Effector CD8-positive, alpha-beta T cell (primary cell): Measurements from ENCODE around the gene USP48.
"Not testable (repeated sequence)": the region's sequence is repeated elsewhere in the genome, so short reads cannot be mapped to it uniquely, and the experiment has no call there.

Experiments used
- DNase-seq: peaks from one replicate; lab custom pipeline; 2025; lab: John Stamatoyannopoulos, UW

The USP48 gene

DNA sequence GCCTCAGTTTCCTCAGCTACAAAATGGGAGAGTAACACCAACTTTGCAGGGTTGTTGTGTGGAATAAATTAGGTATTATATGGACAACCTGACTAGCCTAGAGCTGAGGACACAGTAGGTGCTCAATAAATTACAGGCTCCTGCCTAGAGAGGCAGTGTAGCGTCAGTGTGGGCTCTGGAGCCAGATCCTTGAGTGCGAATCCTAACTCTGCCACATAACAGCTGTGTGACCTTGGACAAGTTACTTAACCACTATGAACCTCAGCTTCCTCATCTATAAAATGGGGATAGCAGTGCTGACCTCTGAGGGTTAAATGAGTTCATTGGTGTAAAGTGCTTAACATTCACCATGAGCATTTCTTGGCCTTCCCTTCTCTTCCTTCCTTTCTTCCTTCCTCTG, 146.9 kb downstream of the USP48 start:
- no peak for DNase-seq

GRCh38 chr1:21634806-21635535, 148.0 kb downstream of the USP48 start:
- no peak for DNase-seq

DNA sequence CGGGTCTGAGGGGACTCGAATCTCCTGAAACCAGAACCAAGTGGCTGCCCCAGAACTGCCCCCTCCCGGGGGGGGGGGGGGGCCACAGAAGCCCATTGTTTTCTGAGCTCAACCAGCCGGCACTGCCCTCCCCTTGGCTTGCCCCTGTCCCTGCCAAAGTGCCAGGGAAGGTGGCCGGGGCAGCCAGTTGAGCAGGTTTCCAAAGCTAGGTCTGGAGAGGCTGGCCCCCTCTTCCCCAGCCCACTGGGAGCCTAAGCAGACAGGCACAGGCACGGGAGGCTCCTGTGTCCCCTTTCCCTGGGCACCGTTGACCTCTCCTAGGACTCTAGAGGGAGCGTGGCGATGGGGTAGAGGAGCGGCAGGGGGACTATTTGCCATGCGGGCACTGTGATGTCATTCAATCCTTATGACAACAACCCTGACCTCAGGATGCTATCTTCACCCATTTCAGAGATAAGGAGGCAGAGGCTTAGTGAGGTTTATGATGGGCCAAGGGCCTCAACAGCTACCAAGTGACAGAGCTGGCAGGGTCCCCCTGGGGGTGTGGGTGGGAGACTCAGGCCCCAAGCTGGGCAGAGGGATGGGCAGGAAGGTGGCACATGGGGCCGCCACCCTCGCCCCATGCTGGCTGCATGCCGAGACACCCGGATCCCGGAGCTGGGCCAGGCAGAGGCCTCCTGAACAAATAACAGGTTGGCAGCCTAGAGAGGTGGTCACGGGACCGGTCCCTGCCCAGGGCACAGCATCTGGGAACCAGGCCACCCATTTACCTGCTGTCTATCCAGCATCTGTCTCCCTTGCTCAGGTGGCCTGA, 148.8 kb downstream of the USP48 start:
- no peak for DNase-seq

GRCh38 chr1:21633141-21633755, 149.7 kb downstream of the USP48 start:
- DNase-seq: no peak

- no peak for DNase-seq
These were observed 150.7 kb downstream of the USP48 start for GRCh38 chr1:21631944-21632887.

- not testable (repeated sequence) for DNase-seq
These were observed 151.4 kb downstream of the USP48 start for GRCh38 chr1:21631590-21631943.

DNA sequence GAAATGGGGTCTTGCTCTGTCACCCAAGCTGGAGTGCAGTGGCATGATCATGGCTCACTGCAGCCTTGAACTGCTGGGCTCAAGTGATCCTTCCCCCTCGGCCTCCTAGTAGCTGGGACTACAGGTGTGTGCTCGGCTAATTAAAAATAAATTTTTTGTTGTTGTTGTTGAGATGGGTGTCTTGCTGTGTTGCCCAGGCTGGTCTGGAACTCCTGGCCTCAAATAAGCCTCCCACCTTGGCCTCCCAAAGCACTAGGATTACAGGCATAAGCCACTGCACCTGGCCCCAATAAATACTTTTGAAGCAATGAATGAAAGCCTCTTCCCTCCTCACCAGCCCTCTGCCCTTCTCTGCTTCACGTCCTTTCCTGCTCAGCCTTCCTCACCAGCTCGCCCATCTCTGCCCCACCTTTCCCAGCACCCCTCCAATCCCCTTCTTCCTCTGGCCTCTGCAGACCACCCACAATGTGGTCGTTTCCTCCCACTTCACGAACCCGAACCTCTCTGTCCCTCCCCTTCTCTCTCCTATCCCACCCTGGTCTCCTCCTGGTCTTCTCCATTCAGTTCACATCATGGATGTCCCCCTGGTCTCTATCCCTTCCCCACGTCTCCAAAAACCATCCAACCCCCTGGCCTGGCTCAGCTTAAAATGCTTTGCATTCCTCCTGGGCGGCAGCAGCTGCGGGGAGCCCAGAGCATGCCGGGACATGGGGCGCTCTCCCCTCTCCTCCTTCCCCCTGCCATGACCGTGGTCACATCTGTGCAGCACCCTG, 152.2 kb downstream of the USP48 start:
- no peak for DNase-seq

- DNase-seq: no peak
These were observed 153.0 kb downstream of the USP48 start for GRCh38 chr1:21629971-21630370.

- DNase-seq: no peak
These were observed 154.1 kb downstream of the USP48 start for GRCh38 chr1:21628798-21629393.
